ENCODE data around the gene UBE3C. TPM values are rescaled to one million over a fixed set of nuclear protein-coding genes. Genes with fewer than 3 reads are reported as not detected.

Gene UBE3C
- total and polyA plus RNA-seq, 2 of the 13 experiments (the other 11 are each of a cell fraction or from before 2014, with no cell fraction given): 27.0 to 48.2 TPM

GRCh38 chr7:157139111-157139809 lies 534 bp downstream of the UBE3C start (continued):
- TF ChIP-seq ZNF407 (CRISPR knock-in tag; IDR thresholded peaks at IDR 0.05; ENCODE audit: not compliant biosample characterization): peak; percentile 17
- TF ChIP-seq HMGXB4 (CRISPR knock-in tag; IDR thresholded peaks at IDR 0.05; ENCODE audit: borderline replicate concordance in 1 of 2, low read depth in 1 of 2): peak in 1 of 2 experiments; percentile 42; a peak in 2 of 4 replicates
- no peak for TF ChIP-seq KLF9 (CRISPR knock-in tag; IDR thresholded peaks at IDR 0.05; ENCODE audit: low read depth)
- peak; percentile 64; the same call in 1 of the 2 replicates for TF ChIP-seq SNAI1 (CRISPR knock-in tag; IDR thresholded peaks at IDR 0.05; ENCODE audit: borderline replicate concordance)
- TF ChIP-seq ZNF44 (CRISPR knock-in tag; IDR thresholded peaks at IDR 0.05): no peak
- TF ChIP-seq SIN3A (IDR thresholded peaks at IDR 0.05; ENCODE audit: borderline replicate concordance, low read depth, low read length): no peak; the same call in 1 of the 2 replicates
- 0 out of 2 replicates have a peak, but pooled peaks have one; percentile 24 for TF ChIP-seq DMTF1 (CRISPR knock-in tag; IDR thresholded peaks at IDR 0.05)
- TF ChIP-seq ZFY (CRISPR knock-in tag; IDR thresholded peaks at IDR 0.05): peak; percentile 54; the same call in 1 of the 2 replicates
- 0 out of 2 replicates have a peak, but pooled peaks have one; percentile 25 for TF ChIP-seq CAMTA2 (CRISPR knock-in tag; IDR thresholded peaks at IDR 0.05; ENCODE audit: borderline replicate concordance)
- 0 out of 2 replicates have a peak, but pooled peaks have one; percentile 63 for TF ChIP-seq ZNF280B (CRISPR knock-in tag; IDR thresholded peaks at IDR 0.05; ENCODE audit: borderline replicate concordance)

All from HepG2 (cell line).